Activated T-cell treated with anti-CD3 and anti-CD28 coated beads for 1 hour (primary cell): Measurements from ENCODE around the gene GNA12.

Experiments used
- DNase-seq: peaks from one replicate; pipeline ENCODE4 v3.0.0-alpha.2; 2020; ENCODE audit warnings: low read depth

Gene GNA12, protein sequence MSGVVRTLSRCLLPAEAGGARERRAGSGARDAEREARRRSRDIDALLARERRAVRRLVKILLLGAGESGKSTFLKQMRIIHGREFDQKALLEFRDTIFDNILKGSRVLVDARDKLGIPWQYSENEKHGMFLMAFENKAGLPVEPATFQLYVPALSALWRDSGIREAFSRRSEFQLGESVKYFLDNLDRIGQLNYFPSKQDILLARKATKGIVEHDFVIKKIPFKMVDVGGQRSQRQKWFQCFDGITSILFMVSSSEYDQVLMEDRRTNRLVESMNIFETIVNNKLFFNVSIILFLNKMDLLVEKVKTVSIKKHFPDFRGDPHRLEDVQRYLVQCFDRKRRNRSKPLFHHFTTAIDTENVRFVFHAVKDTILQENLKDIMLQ

DNA sequence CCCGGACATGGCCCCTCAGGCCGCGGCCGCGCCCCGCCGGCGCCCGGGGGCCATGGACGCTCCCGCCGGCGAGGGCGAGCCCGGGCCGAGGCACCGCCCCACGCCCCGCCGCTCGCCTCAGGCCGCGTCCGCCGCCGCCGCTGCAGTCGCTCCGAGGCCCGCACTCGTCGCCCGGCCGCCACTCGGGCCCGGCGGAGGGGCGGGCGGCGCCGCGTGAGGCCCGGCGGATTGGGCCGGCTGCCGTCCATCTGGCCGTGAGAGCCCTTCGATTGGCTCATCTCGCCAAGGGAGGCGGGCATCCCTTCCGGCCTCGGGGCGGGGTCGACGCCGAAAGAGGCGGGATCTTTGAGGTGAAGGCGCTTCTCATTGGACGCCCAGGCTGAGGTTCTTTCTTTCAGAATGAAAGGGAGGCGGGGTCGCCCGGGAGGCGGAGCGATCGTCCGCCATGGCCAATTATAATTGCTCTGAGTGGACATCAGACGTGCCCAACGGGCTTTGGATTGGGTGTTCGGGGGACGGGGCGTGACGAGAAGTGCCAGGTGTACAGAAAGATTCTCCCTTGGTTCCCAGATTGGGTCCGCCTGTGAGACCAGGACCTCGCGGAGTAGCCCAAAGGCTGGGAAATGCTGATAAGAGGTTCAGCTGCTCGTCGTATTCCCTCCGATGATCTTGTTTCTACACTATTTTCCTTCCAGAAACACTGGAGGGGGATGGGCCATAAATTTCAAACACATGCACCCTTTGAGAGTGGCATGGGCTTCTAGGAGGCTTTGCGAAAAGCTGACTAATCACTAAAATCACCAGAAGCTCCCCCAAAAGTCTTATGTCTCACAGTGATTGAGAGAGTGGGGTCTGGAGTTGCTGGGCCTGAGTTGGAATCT, at the start of gene GNA12:
Gene GNA12 (minus strand): TSS at position 156 of the 881 bp plus-strand sequence. CDS start 147 bp downstream, at position 9.
- peak; percentile 96 for DNase-seq

DNA sequence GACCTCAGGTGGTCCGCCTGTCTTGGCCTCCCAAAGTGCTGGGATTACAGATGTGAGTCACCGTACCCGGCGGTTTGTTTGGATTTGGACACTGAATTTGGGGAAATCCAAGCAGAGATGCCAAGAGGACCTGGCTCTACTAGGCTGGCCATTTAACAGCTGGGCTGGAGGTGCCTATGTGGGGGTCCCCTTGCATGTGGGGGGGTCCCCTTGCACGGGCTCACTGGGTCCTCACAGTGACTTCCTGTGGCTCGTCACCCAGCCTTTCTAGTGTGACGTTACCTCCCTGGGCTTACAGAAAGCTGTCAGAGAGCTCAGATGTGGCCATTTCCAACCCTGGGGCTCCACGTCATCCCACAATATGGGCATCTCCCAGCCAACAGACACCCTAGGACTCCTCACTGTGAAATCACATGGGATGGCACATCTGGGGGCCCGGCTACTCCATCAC, 49.3 kb upstream of the GNA12 start:
- DNase-seq = no peak

DNA sequence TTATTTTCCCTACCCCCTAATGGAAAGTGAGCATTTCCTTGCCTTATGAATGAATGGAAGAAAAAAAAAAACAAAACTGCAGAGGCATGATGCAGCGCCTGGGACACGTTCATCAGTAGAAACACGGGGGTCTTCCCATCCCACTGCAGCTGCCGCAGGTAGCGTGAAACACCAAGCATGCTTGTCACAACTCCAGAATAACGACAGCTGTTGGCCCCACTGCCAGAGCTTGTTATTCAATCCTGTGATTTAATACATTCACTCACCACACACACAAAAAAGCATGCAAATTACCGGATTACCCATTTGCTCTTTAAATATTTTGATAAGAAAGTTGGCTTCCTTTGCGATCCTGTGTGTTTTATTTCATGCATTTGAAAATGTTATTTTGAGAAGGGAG, 48.4 kb upstream of the GNA12 start:
- no peak for DNase-seq

DNA sequence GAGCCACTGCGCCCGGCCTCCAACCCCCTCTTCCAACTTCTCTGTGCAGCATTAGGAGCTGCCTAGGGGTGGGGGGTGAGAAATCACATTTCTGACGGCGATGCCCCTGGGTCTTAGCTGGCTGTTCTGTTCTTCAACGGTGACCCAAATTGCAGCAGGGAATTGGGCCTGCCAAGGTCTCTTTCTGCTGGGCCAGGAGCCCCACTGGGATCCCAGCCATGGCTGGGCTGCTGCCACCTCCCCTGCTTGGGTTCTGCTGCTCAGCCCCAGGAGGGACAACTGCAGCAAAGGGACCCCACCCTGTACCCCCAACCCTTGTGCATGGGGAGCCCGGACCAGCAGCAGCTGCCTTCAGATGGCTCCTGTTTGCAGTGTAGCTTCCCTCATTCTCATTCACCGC, 43.7 kb upstream of the GNA12 start:
- DNase-seq = no peak

DNA sequence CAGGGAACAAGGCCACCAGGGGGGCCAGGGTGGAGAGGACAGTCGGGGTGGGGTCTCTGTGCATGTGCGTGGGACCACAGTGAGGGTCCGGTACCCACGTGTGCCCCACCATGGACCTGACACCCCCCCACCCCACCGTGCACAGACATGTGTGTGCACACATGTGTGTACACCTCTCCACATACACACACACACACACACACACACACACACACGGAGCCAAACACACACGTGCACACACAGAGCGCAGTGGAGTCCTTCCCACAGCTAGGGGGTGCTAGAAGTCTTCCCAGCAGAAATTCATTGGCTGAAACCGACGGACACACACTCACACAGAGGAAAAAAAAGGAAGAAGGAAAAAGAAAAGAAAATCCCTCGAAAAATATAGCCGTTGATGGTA, 42.8 kb upstream of the GNA12 start:
- DNase-seq = no peak

DNA sequence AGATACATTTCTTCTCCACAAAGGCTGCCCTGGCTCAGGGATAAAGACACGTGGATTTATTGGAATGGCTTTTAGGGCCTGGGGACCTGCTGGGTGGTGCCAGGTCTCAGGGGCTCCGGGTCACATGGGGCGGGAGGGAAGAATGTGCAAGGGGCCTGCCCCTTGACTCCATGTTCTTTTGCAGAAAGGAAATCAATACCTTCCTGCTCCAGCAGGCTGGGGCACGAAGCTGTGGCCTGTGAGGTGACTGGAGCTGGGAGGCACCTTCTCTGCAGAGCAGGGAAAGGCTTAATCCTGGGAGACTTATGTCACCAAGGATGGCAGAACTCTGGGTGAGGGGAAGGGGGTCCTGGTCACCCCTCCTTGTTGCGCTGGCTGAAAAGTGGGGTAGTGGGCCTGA, 42.3 kb upstream of the GNA12 start:
- no peak for DNase-seq

DNA sequence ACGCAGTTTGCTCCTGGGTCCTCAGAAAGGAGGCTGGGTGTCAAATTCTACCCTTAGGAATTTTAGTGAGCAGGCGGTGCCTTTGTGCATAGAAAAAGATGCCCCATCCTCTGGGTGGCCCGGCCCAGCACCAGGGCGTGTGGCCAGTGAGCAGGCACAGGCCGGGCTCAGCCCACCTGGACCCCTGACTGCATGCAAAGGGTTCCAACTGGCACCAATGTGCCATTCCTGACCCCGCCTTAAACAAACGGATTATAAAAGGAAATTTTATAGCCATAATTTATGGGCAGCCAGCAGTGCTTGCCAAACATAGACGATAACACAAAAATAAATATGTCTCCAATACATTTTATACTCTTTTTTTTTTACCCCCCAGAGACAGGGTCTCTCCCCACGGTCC, 40.1 kb upstream of the GNA12 start:
- no peak for DNase-seq

DNA sequence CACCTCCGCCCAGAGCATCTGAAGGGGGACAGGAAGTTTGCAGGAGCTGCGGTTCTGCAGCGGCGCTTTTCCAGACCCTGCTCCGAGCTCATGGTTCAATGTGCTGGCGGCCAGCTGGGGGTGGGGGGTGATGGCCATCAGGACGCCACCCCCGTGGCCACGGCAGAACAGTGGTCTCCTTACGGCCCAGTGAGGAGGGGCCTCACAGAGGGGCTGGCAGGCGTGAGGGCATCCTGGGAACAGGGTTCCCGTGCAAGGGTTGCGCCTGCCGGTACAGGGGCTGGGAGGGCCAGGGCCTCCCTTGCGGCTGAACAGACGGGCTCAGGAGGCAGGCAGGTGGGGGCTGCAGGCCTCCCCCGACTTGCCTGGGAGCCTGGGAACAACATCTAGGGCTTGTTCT, 39.0 kb upstream of the GNA12 start:
- no peak for DNase-seq

DNA sequence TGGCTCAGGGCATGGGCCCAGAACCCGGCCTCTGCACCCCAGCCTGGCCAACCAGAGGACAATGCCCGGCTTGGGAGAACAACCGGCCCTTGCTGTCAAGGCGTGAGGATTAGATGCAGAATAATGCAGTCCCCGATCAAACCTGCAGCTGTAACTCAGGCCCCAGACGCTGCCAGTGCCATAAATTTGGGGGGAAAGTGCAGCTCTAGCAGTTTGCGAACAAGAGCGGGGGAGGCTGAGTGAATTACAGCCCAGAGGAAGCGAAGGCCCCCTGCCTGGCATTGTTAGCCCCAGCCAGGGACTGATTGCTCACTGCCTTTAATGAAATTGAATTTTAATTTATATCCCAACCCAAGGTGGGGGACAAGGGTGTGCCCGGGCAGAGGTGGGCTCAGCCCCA, 38.0 kb upstream of the GNA12 start:
- DNase-seq = no peak

DNA sequence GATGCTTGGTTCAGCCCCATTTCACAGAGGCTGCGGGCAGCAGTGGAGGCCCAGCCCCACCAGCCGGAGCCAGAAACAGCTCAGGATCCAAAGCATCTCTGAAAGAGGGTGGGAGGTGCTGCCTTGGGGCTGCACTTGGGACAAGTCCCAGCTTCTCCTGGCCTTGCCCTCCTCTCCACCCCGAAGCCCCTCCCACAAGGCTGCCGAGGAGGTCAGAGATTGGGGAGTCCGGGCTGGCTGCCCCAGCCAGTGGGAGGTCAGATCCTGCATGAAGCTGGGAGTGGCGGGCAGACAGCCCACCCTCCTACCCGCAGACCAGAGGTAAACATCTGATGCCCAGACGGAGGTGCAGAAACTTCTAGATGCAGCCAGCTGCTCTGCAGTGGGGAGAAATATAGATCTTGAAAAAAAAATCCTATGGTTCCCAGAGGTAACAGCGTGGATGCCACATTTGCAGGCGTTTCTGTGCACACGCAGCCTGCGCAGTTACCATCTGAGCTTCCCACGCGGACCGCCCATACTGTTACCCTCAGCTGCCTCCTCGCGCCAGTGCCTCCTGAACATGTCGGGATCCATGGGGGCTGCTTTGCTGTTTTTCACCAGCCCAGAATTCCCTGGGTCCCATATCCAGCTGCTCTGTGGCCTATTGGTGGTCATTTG, 36.9 kb upstream of the GNA12 start:
- no peak for DNase-seq

DNA sequence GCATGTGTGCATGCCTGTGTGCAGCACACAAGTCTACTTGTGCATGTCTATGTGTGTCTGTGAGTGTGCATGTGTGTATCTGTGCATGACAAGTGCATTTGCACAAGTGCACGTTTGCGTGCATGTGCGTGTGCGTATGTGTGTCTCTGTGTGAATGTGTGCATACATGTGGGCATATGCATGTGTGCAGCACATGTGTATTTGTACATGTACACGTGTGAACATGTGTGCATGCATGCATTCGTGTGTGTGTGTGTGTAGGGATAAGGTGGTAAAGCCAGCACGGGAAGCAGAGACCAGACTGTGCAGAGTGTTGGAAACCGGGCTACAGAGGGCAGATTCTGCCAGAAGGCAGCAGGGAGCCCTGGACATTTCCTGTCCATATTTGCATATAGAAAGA, 35.9 kb upstream of the GNA12 start:
- DNase-seq = no peak

DNA sequence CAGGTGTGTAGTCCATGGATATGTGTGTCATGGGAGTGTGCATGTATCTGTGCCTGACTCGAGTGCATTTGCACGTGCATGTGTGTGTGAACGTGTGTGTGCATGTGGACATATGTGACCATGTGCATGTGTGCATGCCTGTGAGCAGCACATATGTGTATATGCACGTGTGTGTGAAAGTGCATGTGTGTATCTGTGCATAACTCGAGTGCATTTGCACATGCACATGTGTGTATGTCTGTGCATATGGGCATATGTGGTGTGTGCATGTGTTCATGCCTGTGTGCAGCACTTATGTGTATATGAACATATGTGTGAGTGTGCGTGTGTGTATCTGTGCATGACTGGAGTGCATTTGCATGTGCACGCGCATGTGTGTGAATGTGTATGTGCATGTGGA, 35.2 kb upstream of the GNA12 start:
- DNase-seq = no peak

DNA sequence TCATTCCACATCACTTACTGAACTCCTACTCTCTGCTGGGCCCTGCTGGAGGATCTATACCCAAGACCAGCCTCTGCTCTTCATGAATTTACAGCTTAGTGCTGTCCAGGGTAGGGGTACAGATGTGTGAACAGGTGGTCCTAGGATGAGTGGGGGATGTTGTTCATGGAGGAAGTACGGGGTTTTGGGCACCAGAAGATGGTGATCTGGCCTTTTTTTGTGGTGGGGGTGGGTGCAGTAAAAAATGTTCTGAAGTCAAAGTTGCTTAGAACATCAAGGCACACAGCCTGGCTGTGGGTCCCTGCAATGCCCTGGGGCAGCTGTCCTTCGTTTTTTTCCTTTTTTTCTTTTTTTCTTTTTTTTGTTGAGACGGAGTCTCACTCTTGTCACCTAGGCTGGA, 34.2 kb upstream of the GNA12 start:
- DNase-seq = no peak

DNA sequence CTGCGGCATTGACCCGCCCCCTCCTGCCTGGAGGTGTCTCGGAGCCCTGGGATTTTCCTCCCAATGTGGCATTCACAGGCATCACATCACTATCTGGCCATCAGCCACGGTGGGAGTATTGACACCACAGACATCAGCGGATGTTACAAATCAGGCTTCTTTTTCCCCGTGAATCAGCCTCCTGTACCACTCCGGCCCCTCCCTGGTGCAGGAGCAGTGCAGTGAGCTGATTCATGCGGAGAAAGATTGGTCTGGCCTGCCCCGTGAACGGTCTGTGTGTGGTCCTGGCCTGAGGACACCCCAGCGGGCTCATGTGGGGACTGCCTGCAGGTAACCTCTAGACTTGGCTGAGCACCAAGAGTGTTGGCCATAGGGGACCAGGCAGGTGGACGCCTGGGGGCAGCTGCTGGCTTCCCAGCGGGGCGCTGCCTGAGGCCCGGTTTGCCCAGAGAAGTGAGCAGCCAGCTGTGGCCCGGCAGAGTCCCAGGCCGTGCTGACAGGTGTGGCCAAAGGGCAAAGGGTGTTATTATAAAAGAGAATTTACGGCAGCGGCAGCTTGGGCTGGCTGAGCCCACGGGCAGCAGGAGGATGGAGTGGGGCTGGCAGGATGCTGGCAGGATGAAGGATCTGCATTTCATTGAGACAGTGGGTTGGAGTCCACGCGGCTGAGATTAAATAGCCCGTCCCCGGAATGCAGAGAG, 32.1 kb upstream of the GNA12 start:
- no peak for DNase-seq

DNA sequence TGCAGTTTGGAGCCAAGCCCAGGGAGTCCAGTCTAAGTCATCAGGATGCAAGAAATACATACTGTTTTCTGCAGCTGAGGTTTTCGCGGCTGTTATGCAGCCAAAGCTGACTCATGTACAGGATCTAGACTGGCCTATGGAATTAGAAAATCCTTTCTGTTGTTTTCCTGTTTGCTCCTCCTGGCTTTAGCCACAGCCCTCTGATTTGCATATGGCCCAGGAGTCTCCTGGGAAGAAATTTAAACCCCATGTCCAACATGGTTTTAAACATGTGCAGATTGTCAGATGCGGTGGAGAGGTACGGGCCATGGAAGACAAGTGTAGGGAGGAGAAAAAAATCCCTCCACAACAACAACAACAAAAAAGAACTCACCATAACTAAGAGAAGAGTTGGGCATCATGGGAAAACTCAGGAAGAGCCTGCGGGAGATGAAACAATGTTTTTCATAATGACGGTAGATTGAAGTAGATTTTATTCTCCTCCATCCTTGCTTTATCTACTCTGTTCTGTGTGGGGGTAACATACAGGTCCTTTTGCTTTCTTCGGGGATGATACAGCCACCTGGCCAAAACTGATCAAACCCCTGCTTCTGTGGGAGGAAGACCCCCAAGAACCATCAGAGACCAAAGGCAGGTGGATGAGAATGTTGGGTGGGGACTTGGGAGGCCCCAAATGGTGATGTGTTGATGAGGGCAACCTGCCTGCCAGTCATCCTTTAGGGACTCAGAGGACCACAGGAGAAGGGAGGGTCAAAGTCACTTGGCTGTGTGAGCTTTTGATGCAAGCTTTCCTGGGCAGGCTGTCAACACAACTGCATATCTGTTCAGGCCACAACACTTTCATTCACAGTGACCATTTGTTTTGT, 29.8 kb upstream of the GNA12 start:
- DNase-seq = no peak

DNA sequence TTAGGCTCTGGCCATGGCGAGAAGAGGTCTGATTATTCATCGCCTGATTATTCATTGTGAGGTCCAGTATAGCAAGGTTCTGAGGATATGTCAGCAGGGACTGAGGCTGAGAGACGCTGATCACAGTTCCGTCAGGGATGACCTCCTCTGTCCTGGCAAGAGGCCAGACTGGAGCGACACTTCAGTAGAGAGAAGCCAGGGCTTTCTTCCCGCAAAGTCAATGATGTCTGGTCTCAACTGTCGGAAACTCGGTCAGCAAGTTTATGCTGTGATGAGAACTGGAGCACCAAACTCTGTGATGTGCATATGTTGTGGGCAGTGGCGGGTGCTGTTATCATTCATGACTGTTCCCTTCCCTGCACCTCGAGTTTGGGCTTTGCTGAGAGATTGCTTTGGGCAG, 29.0 kb upstream of the GNA12 start:
- no peak for DNase-seq

DNA sequence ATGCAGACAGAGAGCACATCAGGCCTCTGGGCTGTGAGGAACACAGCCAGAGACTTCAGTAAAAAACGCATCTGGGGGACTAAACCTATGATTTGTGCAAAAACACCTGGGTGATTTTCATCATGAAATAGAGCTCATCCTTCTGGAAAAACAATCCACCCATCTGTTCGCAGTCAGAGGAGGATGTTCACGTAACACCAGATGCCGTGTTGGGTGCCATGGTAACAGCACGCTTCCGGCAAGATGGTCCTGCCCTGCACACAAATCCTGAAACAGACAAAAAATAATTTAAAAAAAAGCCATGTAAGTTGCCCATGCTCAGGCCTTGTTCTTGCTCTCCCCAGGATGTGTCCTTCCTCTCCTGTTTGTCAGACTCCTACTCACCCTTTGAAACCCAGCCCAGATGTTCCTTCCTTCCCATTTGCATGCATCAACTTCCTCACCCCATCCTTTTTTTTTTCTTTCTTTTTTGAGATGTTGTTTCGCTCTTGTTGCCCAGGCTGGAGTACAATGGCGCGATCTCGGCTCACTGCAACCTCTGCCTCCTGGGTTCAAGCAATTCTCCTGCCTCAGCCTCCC, 28.3 kb upstream of the GNA12 start:
- DNase-seq = no peak

DNA sequence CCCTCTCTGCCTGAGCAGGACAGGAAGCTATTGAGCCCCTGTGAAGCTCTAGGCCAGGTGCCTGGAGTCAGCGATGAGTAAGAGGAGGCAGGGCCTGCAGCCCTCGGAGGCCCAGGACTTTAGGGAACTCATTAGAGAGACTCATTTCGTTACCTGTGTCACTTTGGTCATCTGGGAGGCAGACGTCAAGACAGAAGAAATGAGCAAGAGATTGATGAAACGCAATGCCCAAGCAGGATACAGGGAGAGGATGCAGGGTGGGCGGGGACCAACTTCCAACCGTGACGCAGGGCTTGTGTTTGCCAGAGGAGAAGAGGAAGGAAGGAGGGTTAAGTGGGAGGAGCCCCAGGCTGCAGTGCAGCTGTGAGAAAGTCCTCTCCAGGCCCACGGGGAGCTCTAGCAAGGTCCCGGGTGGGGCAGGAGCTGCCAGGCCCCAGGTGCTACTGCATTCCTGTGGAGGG, 26.4 kb upstream of the GNA12 start:
- peak; percentile 31 for DNase-seq

DNA sequence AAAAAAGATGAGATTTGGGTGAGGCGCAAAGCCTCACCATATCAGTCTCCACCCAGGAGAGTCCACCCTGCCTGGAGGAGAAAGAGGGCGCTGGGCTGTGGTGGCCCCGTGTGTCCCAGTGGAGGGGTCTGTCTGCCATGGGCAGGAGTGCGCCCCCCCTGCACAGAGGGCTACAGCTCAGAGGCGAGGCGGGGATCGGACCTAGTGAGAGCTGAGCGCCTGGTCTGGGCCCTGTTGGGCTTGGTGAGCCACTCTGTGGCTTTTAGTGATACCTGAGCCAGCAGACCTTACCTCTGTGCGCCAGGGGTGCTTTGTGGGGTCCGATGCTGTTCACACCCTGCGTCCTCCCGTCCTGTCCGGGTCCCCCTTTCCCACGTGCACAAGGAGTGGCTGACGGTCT, 25.9 kb upstream of the GNA12 start:
- no peak for DNase-seq

DNA sequence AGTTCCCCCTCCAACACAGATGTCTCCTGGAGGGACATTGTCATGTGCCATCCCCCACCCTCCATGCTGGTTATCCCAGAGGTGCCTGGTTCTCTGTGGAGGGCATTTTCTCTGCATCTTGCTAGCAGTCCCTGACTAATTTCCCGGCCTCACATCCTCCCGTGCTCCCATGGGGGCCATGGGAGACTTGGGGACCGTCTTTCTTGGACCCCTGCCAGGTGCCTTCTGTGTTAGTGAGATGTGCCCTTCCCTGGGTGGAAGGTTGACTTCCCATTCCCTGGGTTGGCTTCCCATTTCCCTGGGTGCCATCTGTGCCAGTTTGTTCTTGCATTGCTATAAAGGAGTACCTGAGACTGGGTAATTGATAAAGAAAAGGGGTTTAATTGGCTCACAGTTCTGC, 22.5 kb upstream of the GNA12 start:
- no peak for DNase-seq
